SIG-M5 treated with dmso at 0.1 percent for 504 hours (cell line): ENCODE measurements around the gene PRKAR2B.
"Not testable (repeated sequence)": the region's sequence is repeated elsewhere in the genome, so short reads cannot be mapped to it uniquely, and the experiment has no call there.

Experiments used
- DNase-seq: peaks from one replicate; lab custom pipeline; 2025; ENCODE audit not compliant: unreplicated experiment; lab: John Stamatoyannopoulos, UW

PRKAR2B gene

DNA sequence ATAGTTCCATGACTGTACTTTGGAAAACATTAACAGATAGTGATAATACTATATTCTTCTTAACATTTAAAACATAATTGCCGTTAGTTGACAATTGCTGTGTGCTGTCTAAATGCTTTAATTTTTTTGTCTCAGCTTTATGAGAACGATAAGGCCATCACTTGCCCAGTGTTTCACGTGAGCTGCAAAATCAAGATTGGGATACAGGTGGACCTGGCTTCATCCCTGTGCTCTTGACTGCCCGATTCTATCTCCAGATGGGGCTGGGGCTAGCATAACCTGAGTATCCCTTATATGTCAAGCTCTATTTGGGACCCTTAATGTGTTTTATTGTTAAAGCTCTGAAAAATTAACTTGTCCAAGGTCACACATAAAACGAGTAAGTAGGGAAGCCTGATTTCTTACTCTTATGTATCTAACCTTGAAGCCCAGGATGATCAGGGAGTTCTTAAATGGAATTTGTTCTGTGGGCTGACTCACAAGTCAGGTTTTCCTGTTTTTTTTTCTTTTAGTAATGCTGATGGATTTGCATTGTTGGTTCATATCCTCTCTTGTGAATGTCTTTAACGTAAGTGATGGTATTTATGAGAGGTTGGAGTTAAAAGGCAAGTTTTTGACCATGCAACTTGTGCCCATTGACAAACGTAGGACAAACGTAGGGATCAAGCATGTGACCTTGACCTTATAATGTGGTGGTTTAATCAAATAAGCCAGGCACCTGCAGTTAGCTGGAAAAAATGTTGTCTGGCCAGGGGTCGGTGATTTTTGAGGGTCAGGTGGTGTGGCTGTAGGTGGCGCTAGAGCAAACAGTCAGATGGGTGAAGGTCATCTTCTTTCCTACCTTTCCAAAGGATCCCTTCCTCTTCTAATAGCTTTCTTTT is 3.6 kb downstream of the PRKAR2B start:
- DNase-seq, result no peak

DNA sequence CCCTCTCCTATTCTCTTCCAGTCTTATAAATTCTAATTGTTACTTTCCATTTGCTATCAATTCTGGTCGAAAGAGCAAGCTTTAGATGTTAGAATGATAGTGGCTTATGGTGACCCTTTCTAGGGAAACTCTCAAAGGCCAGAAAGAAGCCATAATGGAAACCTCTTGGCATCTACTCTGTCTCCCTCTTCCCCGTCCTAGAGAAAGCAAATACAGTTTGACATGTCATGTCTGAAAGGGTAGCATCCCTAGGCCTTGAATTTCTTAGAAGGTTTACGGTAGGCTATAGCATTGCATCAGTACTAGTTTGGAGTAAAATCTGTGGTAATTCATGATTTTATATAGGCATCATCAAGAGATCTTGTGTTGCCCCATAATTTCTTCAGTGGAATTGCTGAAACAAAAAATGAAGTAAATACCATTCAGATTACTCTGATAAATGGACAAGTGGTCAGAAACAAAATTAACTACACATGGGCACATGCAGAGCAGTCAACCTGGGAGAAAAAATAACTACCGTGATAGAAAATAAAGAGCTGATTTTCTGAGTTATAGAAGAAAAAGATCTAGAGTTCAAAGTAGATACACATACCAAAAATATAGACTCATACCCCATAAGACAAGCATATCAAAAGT is 4.4 kb downstream of the PRKAR2B start:
- DNase-seq, result no peak

DNA sequence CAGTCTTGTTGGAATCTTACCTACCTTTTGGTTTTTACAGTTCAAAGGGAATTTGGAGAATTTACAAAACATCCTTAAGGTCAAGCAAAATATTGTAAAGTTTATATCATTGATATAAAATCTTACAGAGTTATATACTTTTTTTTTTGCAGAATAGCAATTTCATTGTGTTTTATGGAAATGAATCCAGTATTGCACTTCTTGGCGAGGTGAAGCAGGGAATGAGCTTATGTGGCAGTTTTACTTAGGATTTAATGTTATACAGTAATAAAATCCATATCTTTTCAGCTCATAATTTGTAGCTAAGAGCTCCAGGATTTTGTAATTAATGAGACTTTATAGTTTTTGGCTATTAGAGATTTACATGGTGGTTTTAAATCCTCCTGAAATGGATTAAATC is 5.0 kb downstream of the PRKAR2B start:
- no peak for DNase-seq

DNA sequence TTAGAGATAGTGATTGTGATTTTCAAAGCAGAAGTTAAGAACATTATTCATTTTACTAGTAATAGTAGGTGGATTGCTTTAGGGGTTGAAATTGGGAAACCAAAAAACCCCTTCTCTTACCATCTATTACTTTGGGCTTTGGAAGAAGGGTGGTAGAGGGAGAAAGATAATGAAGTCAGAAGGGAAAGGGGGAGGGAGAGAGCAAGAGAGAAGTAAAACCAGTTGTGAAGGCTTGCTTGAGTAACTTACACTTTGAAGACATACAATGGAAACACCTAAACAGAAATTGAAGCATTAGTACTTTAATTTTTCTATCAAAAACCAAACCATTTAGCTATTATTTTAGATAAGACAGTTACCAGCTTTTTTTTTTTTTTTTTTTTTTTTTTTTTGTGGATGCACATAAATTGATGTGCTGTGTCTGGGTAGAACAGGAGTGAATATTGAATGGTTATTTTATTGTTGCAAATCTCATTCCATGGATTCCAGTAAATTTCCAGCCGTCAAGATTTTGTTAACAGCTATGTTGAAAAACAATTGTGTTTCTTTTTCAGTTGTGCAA is 5.5 kb downstream of the PRKAR2B start:
- no peak for DNase-seq

DNA sequence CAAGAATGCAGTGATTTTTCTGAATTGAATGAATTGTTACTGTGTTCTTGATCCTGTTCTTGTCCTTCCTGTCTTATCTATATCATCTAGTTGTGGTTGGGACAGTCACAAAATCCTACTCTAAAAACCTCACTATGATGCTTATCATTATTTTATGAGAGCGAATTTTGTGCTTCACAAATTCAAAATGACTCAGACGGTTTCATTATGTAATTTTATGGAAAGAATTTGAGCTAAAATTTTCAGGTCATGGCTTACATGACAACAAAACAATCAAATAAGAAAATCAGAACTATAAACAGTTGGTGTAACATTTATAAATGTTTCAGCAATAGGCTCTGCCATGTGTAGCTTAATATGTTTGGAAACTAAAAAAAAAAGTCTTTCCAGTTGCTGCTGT is 6.9 kb downstream of the PRKAR2B start:
- no peak for DNase-seq

DNA sequence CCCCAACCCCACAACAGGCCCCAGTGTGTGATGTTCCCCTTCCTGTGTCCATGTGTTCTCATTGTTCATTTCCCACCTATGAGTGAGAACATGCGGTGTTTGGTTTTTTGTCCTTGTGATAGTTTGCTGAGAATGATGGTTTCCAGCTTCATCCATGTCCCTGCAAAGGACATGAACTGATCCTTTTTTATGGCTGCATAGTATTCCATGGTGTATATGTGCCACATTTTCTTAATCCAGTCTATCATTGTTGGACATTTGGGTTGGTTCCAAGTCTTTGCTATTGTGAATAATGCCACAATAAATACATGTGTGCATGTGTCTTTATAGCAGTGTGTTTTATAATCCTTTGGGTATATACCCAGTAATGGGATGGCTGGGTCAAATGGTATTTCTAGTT is 10.5 kb downstream of the PRKAR2B start:
- DNase-seq, result not testable (repeated sequence)

DNA sequence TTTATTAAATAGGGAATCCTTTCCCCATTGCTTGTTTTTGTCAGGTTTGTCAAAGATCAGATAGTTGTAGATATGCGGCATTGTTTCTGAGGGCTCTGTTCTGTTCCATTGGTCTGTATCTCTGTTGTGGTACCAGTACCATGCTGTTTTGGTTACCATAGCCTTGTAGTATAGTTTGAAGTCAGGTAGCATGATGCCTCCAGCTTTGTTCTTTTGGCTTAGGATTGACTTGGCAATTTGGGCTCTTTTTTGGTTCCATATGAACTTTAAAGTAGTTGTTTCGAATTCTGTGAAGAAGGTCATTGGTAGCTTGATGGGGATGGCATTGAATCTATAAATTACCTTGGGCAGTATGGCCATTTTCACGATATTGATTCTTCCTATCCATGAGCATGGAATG is 11.6 kb downstream of the PRKAR2B start:
- DNase-seq, result not testable (repeated sequence)

DNA sequence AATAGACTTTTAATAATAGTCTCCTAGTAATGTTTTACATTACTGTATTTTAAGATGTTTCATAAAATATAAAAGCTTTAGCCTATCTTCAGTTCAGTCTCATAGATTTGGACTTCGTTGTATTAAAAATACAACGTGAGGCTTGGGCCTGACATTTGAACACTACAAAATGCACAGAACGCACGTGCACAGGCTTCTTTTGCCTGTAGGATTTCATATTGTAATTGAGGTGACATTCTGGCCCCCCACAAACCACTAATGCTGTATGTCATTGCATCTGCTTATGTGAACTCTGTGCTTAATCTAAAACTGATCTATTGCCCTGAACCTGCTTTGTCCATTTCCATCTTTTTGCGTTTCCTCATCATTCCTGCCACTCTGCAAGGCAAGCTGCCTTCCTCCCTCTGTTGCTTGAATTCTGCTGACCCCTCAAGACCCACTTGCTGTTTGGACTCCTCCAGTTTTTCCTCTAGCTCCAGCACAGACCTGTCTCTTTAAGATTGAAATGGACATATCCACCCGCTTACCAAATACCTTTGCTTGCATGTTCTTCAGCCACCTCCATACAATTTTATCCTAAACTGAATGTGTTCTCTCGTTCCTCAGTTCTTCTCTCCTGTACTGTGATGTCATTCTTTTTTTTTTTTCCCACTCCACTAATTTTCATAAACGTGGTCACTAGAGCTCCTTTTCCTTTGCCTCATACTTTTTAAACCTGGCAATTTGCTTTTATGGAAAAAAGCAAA is 12.4 kb downstream of the PRKAR2B start:
- no peak for DNase-seq

DNA sequence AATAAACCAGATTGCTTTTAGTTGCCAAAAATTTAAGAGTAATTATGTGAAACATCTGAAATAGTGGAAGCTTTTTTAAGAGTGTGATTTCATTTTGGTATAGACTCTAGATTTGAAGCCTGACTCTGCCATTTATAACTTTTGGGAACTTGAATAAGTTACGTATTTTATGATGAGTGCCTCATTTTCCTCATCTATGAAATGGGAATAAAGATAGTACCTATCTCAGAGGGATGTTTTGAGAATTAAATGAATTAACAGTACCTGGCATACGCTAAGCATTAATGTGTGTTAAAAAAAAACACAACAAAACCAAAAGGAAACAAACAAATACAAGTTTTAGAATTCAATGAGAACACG is 12.9 kb downstream of the PRKAR2B start:
- no peak for DNase-seq

DNA sequence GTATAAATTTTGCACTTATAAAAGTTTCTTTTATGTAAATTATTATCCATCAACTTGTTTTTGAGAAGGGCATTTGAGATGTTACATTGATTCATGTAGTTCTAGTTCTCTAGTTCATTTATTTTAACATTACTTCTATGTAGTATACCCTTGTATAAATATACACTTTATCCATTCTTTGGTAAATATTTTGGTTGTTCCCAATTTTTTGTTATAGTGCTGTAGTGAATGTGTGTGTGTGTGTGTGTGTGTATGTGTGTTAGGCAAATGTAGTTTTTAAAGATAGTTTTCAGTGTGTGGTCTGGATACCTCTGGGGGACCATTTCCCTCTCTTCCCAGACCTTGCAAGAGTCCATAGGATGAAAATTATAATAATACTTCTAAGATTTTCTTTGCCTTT is 15.0 kb downstream of the PRKAR2B start:
- DNase-seq, result no peak

DNA sequence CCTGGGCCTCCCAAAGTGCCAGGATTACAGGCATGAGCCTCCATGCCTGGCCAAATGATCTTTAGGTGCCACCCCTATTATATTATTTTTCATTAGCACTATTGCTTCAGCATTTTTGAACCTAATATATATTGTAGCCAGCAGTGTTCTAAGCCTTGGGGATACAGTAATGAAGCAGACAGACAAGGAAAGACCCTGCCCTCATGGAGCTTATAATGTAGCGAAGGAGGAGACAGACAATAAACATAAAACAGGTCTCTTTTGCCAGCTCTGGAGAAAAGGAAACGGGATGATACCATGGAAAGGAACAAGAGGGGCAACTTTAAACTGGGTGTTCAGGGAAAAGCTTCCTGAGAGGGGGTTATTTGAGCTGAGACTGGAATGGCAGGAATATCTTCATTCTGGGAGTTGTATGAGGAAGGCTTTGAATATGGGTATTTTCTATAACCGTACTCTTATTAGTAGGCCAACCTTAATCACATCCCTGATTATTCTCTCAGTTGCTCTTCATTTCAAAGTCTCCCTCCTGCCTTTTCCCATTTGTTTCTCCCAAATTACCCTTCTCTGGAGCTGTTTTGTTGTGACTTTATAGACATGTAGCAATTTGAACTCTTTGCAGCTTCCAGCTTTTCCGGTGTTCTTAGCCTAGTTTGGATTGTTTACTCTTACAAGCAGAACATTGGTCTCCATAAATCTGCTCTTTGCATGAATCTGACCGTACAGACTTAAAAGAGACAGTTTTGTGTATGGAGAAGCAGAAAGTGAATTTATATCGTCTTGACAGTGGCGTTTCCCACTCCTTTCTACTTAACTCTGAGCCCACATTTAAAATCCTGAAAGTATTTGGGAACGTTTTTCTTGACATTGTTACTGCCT is 19.0 kb downstream of the PRKAR2B start:
- DNase-seq, result no peak

DNA sequence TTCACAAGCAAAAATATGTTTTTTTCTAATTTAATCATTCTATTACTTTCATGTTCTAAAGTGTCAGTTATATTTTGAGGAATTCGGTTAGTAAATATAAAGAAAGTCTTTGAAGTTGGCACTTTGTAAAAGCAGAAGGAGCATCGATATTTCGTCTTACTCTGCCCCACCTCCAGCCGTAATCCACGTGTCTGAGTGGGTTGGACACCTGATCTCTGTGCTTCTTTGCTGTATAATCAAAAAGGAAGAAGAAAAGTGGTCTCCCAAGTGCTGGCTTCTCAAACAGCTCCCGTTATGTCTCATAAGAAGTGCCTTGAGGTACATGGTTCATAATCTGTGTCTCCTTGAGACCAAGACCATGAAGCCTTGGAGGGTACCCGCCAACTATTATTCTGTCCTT is 19.8 kb downstream of the PRKAR2B start:
- no peak for DNase-seq

DNA sequence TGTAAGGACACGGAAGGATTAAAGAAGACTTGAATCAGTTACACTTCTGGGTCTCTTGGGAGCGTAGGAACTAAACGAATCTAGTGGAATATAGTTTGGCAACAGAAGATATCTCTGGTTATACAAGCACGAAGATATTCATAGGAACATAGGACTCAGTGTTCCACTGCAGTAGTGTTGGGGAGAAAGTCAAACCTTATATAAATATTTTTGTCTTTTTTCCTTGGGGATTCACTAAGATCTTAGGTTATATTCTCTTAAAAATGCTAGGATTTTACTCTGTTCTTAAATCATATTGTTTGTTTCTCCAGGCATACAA is 21.4 kb downstream of the PRKAR2B start:
- no peak for DNase-seq

DNA sequence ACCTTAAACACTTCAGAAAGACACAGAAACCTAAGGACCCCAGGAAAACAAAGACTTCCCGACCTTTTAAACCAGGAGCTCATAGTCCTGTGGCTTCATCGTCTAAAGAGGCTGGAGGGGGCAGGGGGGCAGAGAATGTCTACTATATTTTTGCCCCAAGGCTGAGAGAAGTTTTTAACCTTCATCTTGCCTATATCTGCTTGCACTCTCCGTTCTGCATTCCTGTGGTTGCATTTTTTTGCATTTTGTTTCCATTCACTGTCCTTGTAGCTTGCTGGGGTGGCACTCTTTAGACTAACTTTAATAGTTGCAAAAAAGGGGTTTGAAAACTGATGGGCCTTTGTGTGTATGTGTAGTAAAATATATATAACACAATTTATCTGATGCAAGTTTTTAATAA is 23.7 kb downstream of the PRKAR2B start:
- no peak for DNase-seq

DNA sequence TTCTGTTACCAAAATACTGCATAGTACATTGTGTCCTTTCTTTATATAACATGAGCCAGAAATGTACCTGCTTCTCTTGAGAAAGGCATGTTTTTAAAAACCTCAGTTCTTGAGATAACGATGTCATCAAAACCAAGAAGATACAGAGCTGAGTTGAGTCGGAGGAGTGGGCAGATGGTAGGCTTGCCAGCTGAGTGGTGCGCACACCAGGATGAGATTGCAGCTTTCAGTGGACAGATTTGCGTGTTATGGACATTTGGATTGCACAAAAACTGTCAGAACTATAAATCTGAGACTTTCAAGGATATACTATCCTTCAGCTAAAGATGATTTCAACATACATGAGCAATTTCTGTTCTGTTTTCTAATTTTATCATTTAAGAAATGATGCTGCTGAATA is 25.0 kb downstream of the PRKAR2B start:
- DNase-seq, result no peak

DNA sequence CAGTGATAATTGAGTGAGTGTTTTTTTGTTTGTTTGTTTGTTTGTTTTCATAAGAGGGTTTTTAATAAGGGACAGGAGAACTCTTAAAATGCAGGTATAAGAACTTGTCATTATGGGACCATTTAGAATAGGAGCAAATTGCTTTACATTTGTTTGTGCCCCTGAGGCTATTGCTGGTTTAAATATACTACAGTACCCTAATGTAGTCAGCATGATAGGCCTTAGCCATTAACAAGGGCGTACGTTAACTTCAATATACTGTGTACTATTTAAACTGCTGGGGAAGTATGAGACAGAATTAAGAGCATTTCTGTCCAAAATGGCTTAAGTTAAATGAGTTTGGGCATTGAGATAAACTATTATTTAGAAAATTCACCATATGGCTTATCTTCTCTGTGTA is 26.2 kb downstream of the PRKAR2B start:
- DNase-seq, result no peak

DNA sequence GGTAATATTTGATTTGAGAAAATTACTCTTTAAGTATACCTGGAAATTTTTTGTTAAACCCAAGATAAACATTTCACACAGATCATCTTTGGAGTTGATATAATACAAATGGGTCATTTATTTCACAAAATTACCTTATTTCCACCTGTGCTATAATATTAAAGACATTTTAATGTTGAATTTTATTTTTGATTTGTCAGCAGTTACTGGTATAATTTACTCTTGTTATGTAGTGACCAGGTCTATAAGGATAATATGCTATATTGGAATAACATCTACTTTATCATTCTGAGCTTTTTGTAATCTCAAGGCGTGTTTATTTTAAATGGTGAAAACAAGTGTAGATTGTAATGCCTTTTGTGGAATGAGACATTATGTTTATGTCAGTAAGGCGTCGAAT is 26.6 kb downstream of the PRKAR2B start:
- no peak for DNase-seq

DNA sequence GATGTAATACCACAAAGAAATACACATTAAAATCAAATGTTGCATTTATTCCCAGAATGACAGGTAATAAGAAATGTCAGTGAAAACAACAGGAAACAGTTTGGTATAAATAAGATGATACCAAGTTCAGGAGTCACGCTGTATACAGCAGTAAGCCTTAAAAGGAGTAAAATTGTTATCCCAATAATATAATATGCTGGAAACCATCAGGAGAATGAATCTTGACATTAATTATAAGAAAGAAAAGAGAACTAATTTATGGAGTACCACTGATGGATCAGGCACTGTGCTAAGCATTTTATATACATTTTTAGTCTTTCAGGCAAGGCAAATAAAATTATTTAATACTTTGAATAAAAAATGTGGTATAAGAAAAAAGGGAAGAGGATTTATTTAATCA is 27.6 kb downstream of the PRKAR2B start:
- DNase-seq, result no peak

DNA sequence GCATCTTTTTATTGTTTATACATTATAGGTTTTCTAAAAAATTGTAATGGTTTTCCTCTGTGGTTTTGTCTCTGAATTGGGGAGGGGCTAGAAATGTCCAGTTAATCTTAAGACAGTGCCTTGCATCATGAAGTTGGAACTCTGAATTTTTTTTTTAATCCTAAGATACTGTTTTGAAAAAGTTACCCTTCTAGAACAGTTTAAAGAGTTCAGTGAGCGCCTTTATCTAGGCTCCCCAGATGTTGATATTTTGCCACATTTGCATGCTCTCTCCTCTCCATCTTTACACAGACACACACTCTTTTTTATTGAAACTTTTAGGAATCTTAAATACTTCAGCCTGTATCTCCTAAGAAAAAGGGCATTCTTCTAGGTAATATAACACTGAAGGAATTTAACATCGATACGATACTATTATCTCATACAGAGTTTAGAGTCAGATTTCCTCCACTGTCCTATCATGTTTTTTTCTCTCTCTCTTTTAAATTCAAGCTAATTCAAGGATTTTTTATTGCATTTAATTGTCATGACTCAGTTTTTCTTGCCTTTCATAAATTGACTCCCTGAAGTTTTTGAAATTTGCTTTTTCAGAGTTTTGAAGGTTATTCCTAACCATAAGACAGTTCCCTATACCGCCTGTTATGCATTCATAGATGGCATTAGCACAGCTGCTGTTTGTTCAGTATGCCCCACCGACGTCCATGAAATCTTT is 31.5 kb downstream of the PRKAR2B start:
- DNase-seq, result no peak
